Subcutaneous adipose tissue (tissue), 4 donors: Measurements from ENCODE around the gene ADGRD1. TPM values are rescaled to one million over a fixed set of nuclear protein-coding genes. Genes with fewer than 3 reads are reported as not detected.

Experiments
- total RNA-seq, 4 donors: library from RNA; depleted of rRNA; stranded (reverse); fragments of >200 nt; gene quantifications; one replicate each; pipeline ENCODE4 v1.1.0, GENCODE V29; 2016
- TF ChIP-seq, protein P1 (sequence below): fragments of 450-650 bp; IDR thresholded peaks from one replicate; pipeline ENCODE4 v1.5.1; 2016; ENCODE audit warnings: low read depth, mild to moderate bottlenecking, control low read depth, antibody characterized with exemption, moderate library complexity

The ADGRD1 gene
- total RNA-seq, 4 donors from 2014 or later = 16.3 to 34.1 (median 24.1) TPM

DNA sequence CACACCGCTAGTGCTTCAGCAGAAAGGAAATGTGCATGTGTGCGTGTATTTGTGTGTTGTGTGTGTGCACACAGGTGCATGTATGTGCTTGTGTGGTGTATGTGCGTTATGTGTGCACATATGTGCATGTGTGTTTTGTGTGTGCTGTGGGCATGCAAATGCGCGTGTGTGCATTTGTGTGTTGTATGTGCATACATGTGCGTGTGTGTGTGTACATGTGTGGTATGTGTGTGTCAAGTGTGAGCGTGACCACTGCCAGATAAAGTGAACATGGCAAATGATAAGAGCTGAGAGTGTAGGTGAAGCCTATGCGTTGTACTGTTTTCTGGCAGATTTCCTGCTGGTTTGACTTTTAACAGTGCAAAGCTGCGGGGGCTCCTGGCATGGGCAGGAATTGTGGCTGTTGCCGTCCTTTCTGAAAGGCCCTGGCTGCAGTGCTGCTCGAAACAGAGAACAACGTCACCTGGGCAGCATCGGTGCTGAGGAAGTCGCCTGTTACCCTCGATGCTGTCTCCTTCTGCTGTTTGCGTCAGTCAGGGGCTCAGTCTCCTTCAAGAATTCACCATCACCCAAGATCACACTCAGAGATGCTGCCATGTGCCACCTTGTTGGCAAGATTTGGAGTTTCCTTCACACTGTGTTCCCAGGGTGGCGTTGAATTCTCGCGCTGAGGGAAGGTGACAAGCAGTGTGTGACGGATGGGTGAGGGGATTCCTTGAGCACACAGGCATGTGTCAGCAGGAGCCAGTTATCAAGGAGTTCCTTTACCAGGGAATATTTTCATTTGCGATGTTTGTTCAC, 56.1 kb downstream of the ADGRD1 start:
- TF ChIP-seq, protein P1, sequence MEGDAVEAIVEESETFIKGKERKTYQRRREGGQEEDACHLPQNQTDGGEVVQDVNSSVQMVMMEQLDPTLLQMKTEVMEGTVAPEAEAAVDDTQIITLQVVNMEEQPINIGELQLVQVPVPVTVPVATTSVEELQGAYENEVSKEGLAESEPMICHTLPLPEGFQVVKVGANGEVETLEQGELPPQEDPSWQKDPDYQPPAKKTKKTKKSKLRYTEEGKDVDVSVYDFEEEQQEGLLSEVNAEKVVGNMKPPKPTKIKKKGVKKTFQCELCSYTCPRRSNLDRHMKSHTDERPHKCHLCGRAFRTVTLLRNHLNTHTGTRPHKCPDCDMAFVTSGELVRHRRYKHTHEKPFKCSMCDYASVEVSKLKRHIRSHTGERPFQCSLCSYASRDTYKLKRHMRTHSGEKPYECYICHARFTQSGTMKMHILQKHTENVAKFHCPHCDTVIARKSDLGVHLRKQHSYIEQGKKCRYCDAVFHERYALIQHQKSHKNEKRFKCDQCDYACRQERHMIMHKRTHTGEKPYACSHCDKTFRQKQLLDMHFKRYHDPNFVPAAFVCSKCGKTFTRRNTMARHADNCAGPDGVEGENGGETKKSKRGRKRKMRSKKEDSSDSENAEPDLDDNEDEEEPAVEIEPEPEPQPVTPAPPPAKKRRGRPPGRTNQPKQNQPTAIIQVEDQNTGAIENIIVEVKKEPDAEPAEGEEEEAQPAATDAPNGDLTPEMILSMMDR = no peak

DNA sequence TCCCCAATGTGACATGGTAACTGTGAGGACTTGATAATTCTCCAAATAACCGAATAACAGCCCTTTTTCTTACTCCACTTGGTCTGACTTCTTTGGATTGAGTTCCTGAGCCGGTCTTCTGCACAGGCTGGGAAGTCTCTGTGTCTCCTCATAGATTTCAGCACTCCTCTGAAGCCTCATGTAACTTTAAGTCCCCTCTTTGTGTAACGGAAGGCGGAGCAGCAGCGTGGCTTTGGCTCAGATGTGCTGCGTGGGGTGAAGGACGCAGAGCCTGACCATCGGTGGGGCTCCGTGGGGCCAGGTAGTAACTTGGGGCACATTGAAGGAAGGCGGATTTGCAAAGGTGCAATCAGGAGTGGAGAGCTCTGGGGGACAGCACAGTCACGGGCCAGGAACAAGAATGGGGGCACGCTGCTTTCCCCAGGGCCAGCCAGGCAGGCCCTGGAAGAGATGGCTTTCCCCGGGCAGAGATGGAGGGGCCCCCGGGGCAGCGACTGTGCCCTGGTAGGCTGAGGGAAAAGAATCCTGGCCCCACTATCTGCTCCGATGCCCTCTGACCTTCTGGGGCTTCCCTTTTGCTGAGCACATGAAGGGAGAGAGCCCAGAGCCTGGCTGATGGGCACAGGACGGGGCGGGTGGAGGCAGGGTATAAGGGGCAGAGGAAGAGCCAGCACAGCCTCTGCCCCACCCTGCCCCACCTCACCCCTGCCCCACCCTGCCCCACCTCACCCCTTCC, 56.9 kb downstream of the ADGRD1 start:
- TF ChIP-seq, protein P1 = no peak

DNA sequence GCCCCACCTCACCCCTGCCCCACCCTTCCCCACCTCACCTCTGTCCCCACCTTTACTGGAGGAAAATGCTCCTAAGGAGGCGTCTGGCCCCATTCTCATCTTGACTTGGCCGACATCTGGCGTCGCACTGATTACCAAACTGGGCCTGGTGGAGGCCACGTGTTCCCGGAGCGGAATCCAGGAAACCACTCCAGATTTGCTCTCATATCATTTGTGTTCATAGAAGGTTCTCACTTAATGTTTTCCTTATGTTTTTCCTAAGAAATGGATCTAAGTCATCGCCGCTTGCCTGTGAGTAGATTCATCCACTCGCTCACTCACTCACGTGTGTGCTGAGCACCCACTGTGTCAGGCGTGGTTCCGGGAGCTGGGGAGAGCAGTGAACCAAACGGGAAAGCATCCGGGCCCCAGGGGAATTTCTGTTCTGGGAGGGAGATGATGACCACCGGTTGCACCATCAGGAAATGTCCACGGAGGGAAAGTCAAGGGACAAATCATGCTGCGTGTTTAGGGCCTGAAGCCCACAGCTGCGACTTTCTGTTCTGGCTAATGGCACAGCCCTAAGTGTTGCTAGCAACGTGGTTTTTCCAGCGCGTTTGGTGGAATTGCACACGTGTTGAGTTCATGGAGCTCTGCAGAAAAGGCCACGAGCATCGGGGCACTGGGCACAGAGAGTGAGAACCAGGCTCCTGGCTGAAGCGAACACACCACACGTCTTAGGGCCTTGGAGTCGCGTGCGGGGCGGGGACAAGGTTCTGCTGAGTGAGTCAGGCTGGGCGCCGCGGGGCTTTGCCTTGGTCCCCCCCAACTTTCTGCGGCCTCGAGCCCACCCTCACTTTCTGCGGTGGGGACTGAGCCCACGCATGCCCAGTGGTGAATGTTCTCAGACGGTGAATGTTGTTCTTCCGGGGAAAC, 57.7 kb downstream of the ADGRD1 start:
- TF ChIP-seq, protein P1 = no peak

DNA sequence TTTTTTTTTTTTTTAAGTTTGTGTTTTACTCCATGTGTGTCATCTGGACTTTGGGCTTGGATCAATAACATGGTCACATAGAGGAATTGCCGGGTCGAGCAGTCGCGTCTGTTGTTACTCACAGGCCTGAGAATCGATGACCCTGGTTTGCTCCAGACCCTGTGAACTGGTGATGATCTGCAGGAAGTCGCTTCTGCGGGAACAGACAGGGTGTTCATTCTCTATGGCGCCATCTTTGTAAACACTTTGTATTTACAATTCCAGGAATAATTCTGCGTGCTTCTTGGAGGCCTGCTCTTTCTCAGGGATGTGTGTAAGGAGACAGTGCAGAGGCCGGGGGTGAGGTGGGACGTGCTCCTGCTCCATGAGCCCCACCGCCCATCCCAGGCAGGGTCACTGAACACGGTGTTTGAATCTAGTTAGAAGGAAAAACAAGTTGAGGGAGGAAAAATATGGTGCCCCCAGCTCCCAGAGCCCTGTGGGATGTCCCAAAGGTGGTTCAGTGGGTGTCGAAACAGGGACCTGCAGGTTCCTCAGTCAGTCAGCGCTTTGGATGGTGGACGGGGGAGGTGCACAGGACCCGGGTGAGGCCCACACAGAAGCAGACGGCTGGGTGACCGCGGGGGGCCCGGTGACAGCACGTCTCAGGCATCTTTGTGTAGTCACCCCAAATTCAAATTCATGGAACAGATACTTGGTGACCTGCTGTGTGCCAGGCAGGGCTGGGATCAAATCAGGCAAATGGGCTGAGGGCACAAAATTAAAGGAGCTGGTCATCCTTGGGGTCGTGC, 58.8 kb downstream of the ADGRD1 start:
- TF ChIP-seq, protein P1 = no peak

DNA sequence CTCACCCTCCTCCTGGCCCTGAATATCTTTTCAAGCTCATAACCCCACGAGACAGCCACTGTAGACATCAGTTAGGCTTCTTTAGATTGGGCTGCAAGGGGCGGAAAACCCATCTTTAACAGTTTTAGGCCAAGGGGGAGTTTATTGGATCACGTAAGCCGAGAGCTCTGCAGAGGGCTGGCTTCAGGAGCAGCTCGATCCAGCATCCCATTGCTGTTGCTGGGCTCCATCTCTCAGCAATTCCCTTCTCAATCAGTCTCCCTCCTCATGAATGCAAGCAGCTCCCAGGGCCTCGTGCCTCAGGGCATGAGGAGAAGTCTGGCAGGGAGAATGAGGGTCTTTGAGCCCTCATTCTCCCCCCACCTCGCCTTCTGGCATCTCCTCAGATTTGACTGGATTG, 59.4 kb downstream of the ADGRD1 start:
- TF ChIP-seq, protein P1 = no peak

DNA sequence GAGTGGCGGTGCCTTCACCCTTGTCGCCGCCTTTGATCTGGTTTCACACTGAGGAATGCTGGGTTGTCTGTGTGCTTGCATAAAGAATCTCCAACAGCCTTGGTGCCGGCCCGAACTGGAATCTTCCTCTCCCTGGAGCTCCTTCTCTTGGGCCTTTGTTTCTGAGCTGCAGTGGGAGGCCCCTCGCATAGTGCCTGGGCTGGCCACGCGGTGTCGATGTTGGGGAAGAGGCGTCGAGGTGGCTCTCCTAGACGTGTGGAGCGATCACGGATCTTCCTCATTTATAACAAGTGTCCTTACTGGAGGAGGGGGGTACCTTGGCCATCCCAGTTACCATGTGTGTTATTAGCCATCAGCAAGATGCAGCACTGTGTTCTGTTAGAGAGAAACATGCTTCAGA, 60.6 kb downstream of the ADGRD1 start:
- TF ChIP-seq, protein P1 = no peak
